GM19452 (cell line): ENCODE measurements around the gene KBTBD13.

Experiments
- ATAC-seq: cut with Tn5 transposase; IDR thresholded peaks from one replicate; pipeline ENCODE4 v1.9.1; 2021; ENCODE audit not compliant: unreplicated experiment

KBTBD13 gene

GRCh38 chr15:65105038-65105437 lies 28.5 kb downstream of the KBTBD13 start:
- no peak for ATAC-seq

GRCh38 chr15:65106011-65106590 lies 29.6 kb downstream of the KBTBD13 start:
- no peak for ATAC-seq

GRCh38 chr15:65110676-65111292 lies 34.2 kb downstream of the KBTBD13 start:
- ATAC-seq = no peak

GRCh38 chr15:65115086-65115485 lies 38.5 kb downstream of the KBTBD13 start, which contains the start of gene UBAP1L:
Gene UBAP1L, minus strand, starts transcription at chr15:65115200. Its CDS starts 8,985 bp downstream, at chr15:65106215.
- no peak for ATAC-seq

GRCh38 chr15:65115542-65115941 lies 39.0 kb downstream of the KBTBD13 start:
- no peak for ATAC-seq
